Osteoblast (primary cell): ENCODE measurements around the gene AKR1E2. TPM values are rescaled to one million over a fixed set of nuclear protein-coding genes. Genes with fewer than 3 reads are reported as not detected.

Source experiments
- DNase-seq: peaks from one replicate; pipeline ENCODE4 v3.0.0; 2011; ENCODE audit warnings: low spot score, mixed read lengths; ENCODE audit not compliant: insufficient read length; ENCODE audit errors: missing footprints
- H2AFZ ChIP-seq: 2 replicates; pipeline ENCODE4 v1.6.0; 2011; ENCODE audit warnings: mild to moderate bottlenecking, low read length
- H3K27ac ChIP-seq: 2 replicates; pipeline ENCODE4 v1.5.1; 2011; ENCODE audit warnings: mild to moderate bottlenecking, low read depth, low read length, moderate library complexity
- H3K27me3 ChIP-seq: 2 replicates; pipeline ENCODE4 v1.6.0; 2012; ENCODE audit warnings: mild to moderate bottlenecking, control low read depth, inconsistent platforms, low read length, moderate library complexity; ENCODE audit not compliant: insufficient read depth
- H3K36me3 ChIP-seq: 2 replicates; pipeline ENCODE4 v1.5.1; 2011; ENCODE audit warnings: mild to moderate bottlenecking, low read length, control low read depth, moderate library complexity; ENCODE audit not compliant: insufficient read depth
- H3K4me1 ChIP-seq: 2 replicates; pipeline ENCODE4 v1.5.1; 2011; ENCODE audit warnings: mild to moderate bottlenecking, low read length, control low read depth, moderate library complexity; ENCODE audit not compliant: insufficient read depth
- H3K4me2 ChIP-seq: 2 replicates; pipeline ENCODE4 v1.6.0; 2011; ENCODE audit warnings: mild to moderate bottlenecking, low read length; ENCODE audit not compliant: insufficient read depth
- H3K4me3 ChIP-seq: fragments of 200-600 bp; sonication (generic); 3 replicates; pipeline ENCODE4 v1.5.1; 2012; ENCODE audit warnings: mild to moderate bottlenecking, low read length, inconsistent platforms; ENCODE audit not compliant: insufficient read depth
- H3K79me2 ChIP-seq: 2 replicates; pipeline ENCODE4 v1.6.0; 2012; ENCODE audit warnings: mild to moderate bottlenecking, low read length, control low read depth, inconsistent platforms; ENCODE audit not compliant: insufficient read depth
- H3K9me3 ChIP-seq: 2 replicates; pipeline ENCODE4 v1.5.1; 2011; ENCODE audit warnings: low read depth, low read length, control low read depth
- H4K20me1 ChIP-seq: 2 replicates; pipeline ENCODE4 v1.6.0; 2012; ENCODE audit warnings: mild to moderate bottlenecking, low read length, control low read depth; ENCODE audit not compliant: insufficient read depth
- total RNA-seq: library from RNA; depleted of rRNA; stranded (reverse); fragments of >200 nt; gene quantifications from 2 replicates; pipeline ENCODE4 v1.2.3, GENCODE V29; 2012
- TF ChIP-seq, protein P1 (sequence below): IDR thresholded peaks from 2 replicates; pipeline ENCODE4 v1.5.1; 2011; ENCODE audit warnings: mild to moderate bottlenecking, low read depth, low read length, moderate library complexity; ENCODE audit errors: extremely low read depth

Gene AKR1E2
- total RNA-seq, 1 donor: 17.7 TPM

- Histone ChIP-seq H3K4me1 (peaks cover 3% of the 10 kb centered on the region), H3K27ac (no peak overlapping the region), H3K27me3 (no peaks in the 10 kb centered on the region), H3K79me2 (no peaks in the 10 kb centered on the region), H2AFZ (no peak overlapping the region), H3K4me2 (no peak overlapping the region), H3K4me3 (no peak overlapping the region), H4K20me1 (no peaks in the 10 kb centered on the region), H3K9me3 (no peaks in the 10 kb centered on the region), H3K36me3 (no peaks in the 10 kb centered on the region)
- TF ChIP-seq, protein P1, sequence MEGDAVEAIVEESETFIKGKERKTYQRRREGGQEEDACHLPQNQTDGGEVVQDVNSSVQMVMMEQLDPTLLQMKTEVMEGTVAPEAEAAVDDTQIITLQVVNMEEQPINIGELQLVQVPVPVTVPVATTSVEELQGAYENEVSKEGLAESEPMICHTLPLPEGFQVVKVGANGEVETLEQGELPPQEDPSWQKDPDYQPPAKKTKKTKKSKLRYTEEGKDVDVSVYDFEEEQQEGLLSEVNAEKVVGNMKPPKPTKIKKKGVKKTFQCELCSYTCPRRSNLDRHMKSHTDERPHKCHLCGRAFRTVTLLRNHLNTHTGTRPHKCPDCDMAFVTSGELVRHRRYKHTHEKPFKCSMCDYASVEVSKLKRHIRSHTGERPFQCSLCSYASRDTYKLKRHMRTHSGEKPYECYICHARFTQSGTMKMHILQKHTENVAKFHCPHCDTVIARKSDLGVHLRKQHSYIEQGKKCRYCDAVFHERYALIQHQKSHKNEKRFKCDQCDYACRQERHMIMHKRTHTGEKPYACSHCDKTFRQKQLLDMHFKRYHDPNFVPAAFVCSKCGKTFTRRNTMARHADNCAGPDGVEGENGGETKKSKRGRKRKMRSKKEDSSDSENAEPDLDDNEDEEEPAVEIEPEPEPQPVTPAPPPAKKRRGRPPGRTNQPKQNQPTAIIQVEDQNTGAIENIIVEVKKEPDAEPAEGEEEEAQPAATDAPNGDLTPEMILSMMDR: no peak
- no peak for DNase-seq
Measured at GRCh38 chr10:4819067-4819466, 6.9 kb upstream of the AKR1E2 start.

DNA sequence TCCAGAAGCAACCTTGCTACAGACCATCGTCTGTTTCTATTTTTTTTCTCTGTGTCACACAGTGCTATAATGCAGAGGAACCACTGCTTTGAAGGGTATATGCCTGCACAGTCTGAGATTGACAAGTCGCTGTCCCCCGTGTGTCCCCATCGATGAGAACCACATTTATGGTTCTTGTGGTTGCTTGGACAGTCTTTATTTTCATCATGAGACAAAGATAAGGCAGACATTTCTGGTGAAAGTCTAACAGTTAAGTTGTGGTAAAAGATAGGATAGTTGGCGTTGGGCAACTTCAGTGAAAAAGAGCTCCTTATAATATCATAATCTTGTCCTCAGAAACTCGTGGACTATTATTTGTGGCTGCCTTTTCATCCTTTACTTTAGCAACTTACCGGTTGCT is 6.3 kb upstream of the AKR1E2 start:
- no peak overlapping the region for H3K27ac ChIP-seq
- TF ChIP-seq, protein P1: no peak
- no peaks in the 10 kb centered on the region for H4K20me1 ChIP-seq
- H3K4me1 ChIP-seq: peaks cover 3% of the 10 kb centered on the region
- no peak overlapping the region for H3K4me3 ChIP-seq
- H3K4me2 ChIP-seq: no peak overlapping the region
- no peaks in the 10 kb centered on the region for H3K79me2 ChIP-seq
- H3K27me3 ChIP-seq: no peaks in the 10 kb centered on the region
- H2AFZ ChIP-seq: no peak overlapping the region
- H3K36me3 ChIP-seq: no peaks in the 10 kb centered on the region
- no peak for DNase-seq
- no peaks in the 10 kb centered on the region for H3K9me3 ChIP-seq

DNA sequence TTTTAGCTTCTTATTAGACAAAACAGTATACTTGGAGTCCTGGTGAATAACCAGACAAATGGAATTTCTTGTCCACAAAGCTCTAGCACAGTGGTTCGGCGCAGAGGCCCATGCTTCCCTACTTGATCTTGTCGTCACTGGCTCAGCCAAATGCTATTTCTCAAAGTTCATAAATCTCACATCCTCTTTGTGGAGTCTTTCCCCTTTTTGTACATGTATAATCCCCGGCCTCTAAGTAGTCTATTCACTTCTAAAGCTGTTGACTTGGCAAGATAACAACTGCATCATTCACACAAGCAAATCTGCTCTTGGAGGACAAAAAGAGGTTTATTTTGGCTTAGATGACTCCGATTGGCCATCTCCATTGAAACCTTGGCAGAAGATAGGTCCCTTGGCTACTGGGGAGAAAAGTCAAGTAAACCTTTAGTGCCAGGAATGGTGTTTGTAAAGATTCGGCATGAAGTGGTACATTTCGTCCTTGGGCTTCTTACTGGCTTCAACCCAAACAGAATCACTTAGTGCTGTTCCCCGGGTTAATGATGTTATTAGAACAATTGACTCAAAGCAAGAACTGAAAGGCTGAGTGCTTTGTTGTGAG is 5.1 kb upstream of the AKR1E2 start:
- H3K4me1 ChIP-seq: peaks cover 3% of the 10 kb centered on the region
- H3K27ac ChIP-seq: no peak overlapping the region
- H3K4me3 ChIP-seq: no peak overlapping the region
- H3K4me2 ChIP-seq: no peak overlapping the region
- H4K20me1 ChIP-seq: no peaks in the 10 kb centered on the region
- no peaks in the 10 kb centered on the region for H3K36me3 ChIP-seq
- no peaks in the 10 kb centered on the region for H3K27me3 ChIP-seq
- H3K9me3 ChIP-seq: no peaks in the 10 kb centered on the region
- peak overlapping the region; percentile 44 for H2AFZ ChIP-seq
- peak; percentile 73 for DNase-seq
- H3K79me2 ChIP-seq: no peaks in the 10 kb centered on the region
- TF ChIP-seq, protein P1: no peak

- no peak overlapping the region for H3K4me2 ChIP-seq
- H3K4me3 ChIP-seq: no peak overlapping the region
- H3K27me3 ChIP-seq: no peaks in the 10 kb centered on the region
- no peaks in the 10 kb centered on the region for H3K36me3 ChIP-seq
- peaks cover 9% of the 10 kb centered on the region for H3K4me1 ChIP-seq
- H2AFZ ChIP-seq: no peak overlapping the region
- no peaks in the 10 kb centered on the region for H3K79me2 ChIP-seq
- H3K27ac ChIP-seq: no peak overlapping the region
- TF ChIP-seq, protein P1: no peak
- no peaks in the 10 kb centered on the region for H4K20me1 ChIP-seq
- no peaks in the 10 kb centered on the region for H3K9me3 ChIP-seq
- no peak for DNase-seq
Measured at GRCh38 chr10:4822208-4822607, 3.8 kb upstream of the AKR1E2 start.
